WTC11 (cell line): Measurements from ENCODE around the gene MEGF6. TPM values are rescaled to one million over a fixed set of nuclear protein-coding genes. Genes with fewer than 3 reads are reported as not detected.

Experiments
- ATAC-seq: fragments of 200-7000 bp; cut with Tn5 transposase; 2 replicates; pipeline ENCODE4 v1.10.0; 2021; ENCODE audit warnings: mild to moderate bottlenecking, moderate library complexity
- CTCF ChIA-PET: fragments of 300-600 bp; sonication (Branson Sonifier 250); formaldehyde crosslinking; loops from one replicate; lab custom pipeline; 2021; ENCODE audit warnings: antibody characterized with exemption; lab: Charles Lee
- POLR2A ChIA-PET: fragments of 350-600 bp; sonication (Branson Sonifier 250); formaldehyde crosslinking; loops from one replicate; lab custom pipeline; 2021; ENCODE audit warnings: antibody characterized with exemption; lab: Charles Lee
- DNase-seq: peaks from one replicate; pipeline ENCODE4 v3.0.0; 2021; ENCODE audit warnings: low spot score
- H3K27ac Mint-ChIP-seq: 2 replicates; pipeline ENCODE4 v1.8.0; 2021; ENCODE audit warnings: mixed read lengths
- H3K27me3 Mint-ChIP-seq: 2 replicates; pipeline ENCODE4 v1.8.0; 2021; ENCODE audit warnings: low read depth, mild to moderate bottlenecking, moderate library complexity, mixed read lengths
- H3K36me3 Mint-ChIP-seq: 2 replicates; pipeline ENCODE4 v1.8.0; 2021; ENCODE audit warnings: mixed read lengths
- H3K4me1 Mint-ChIP-seq: 2 replicates; pipeline ENCODE4 v1.8.0; 2022; ENCODE audit warnings: mixed read lengths
- H3K4me3 Mint-ChIP-seq: 2 replicates; pipeline ENCODE4 v1.8.0; 2021; ENCODE audit warnings: mild to moderate bottlenecking, moderate library complexity, mixed read lengths
- H3K9me3 Mint-ChIP-seq: 2 replicates; pipeline ENCODE4 v1.8.0; 2021; ENCODE audit warnings: mixed read lengths
- FOXK1 ChIP-seq: sonication (generic); formaldehyde crosslinking; IDR thresholded peaks from 2 replicates; pipeline ENCODE4 v1.8.0; 2022; ENCODE audit warnings: mild to moderate bottlenecking, moderate library complexity, missing genetic modification reagents
- FOXP1 ChIP-seq: sonication (generic); formaldehyde crosslinking; IDR thresholded peaks from 2 replicates; pipeline ENCODE4 v1.8.0; 2022; ENCODE audit warnings: missing genetic modification reagents, mild to moderate bottlenecking, moderate library complexity, borderline replicate concordance
- GRHL2 ChIP-seq: fragments of 250-450 bp; sonication (Bioruptor Pico); IDR thresholded peaks from 2 replicates; pipeline ENCODE4 v1.8.0; 2022; ENCODE audit warnings: mild to moderate bottlenecking, moderate library complexity; ENCODE audit not compliant: insufficient replicate concordance, severe bottlenecking
- IRF2 ChIP-seq: sonication (generic); formaldehyde crosslinking; IDR thresholded peaks from 2 replicates; pipeline ENCODE4 v1.8.0; 2022; ENCODE audit warnings: low read depth, missing genetic modification reagents, borderline replicate concordance
- KAT7 ChIP-seq: sonication (generic); formaldehyde crosslinking; IDR thresholded peaks from 2 replicates; pipeline ENCODE4 v1.8.1; 2023; ENCODE audit warnings: missing genetic modification reagents, mild to moderate bottlenecking, borderline replicate concordance
- MYBL2 ChIP-seq: sonication (generic); formaldehyde crosslinking; IDR thresholded peaks from 2 replicates; pipeline ENCODE4 v1.8.1; 2023; ENCODE audit warnings: mild to moderate bottlenecking, moderate library complexity, missing genetic modification reagents
- NFATC4 ChIP-seq: fragments of 250-450 bp; sonication (Bioruptor Pico); IDR thresholded peaks from 2 replicates; pipeline ENCODE4 v1.9.0; 2021; ENCODE audit warnings: mild to moderate bottlenecking
- NFE2L1 ChIP-seq: sonication (generic); formaldehyde crosslinking; IDR thresholded peaks from 2 replicates; pipeline ENCODE4 v1.8.1; 2023; ENCODE audit warnings: missing genetic modification reagents
- OVOL2 ChIP-seq: fragments of 250-450 bp; sonication (Bioruptor Pico); IDR thresholded peaks from 2 replicates; pipeline ENCODE4 v1.9.0; 2021; ENCODE audit warnings: mild to moderate bottlenecking, borderline replicate concordance
- SMAD4 ChIP-seq: sonication (generic); formaldehyde crosslinking; IDR thresholded peaks from 2 replicates; pipeline ENCODE4 v1.8.0; 2022; ENCODE audit warnings: mild to moderate bottlenecking, missing genetic modification reagents
- ZNF121 ChIP-seq: sonication (generic); formaldehyde crosslinking; IDR thresholded peaks from 2 replicates; pipeline ENCODE4 v1.8.0; 2023; ENCODE audit warnings: missing genetic modification reagents
- ZNF138 ChIP-seq: sonication (generic); formaldehyde crosslinking; conservative IDR thresholded peaks from 2 replicates; pipeline ENCODE4 v1.8.1; 2022; ENCODE audit warnings: mild to moderate bottlenecking, moderate library complexity, missing genetic modification reagents
- ZNF232 ChIP-seq: sonication (generic); formaldehyde crosslinking; IDR thresholded peaks from 2 replicates; pipeline ENCODE4 v1.8.0; 2022; ENCODE audit warnings: mild to moderate bottlenecking, missing genetic modification reagents
- ZNF416 ChIP-seq: fragments of 250-450 bp; sonication (Bioruptor Pico); IDR thresholded peaks from 2 replicates; pipeline ENCODE4 v1.9.0; 2021; ENCODE audit warnings: mild to moderate bottlenecking, inconsistent platforms
- total RNA-seq: library from RNA; stranded (reverse); gene quantifications from 3 replicates; pipeline ENCODE4 v1.2.3, GENCODE V29; 2021
- TF ChIP-seq, protein P1 (sequence below): sonication (generic); formaldehyde crosslinking; IDR thresholded peaks from 2 replicates; pipeline ENCODE4 v1.8.0; 2023; ENCODE audit warnings: missing genetic modification reagents, mild to moderate bottlenecking, borderline replicate concordance
- TF ChIP-seq, protein P2 (sequence below): sonication (generic); formaldehyde crosslinking; IDR thresholded peaks from 2 replicates; pipeline ENCODE4 v1.8.0; 2022; ENCODE audit warnings: mild to moderate bottlenecking, missing genetic modification reagents
- TF ChIP-seq, protein P3 (sequence below): fragments of 250-450 bp; sonication (Bioruptor Pico); IDR thresholded peaks from 2 replicates; pipeline ENCODE4 v1.9.0; 2021; ENCODE audit warnings: mild to moderate bottlenecking
- TF ChIP-seq, protein P4 (sequence below): fragments of 200-600 bp; IDR thresholded peaks from 2 replicates; pipeline ENCODE4 v1.8.0; 2022; ENCODE audit warnings: antibody characterized with exemption
- TF ChIP-seq, protein P5 (sequence below): fragments of 250-450 bp; sonication (Bioruptor Pico); IDR thresholded peaks from 2 replicates; pipeline ENCODE4 v1.9.0; 2021; ENCODE audit warnings: mild to moderate bottlenecking
- TF ChIP-seq, protein P6 (sequence below): sonication (generic); formaldehyde crosslinking; IDR thresholded peaks from 2 replicates; pipeline ENCODE4 v1.8.1; 2023; ENCODE audit warnings: mild to moderate bottlenecking, missing genetic modification reagents
- TF ChIP-seq, protein P7 (sequence below): fragments of 250-450 bp; sonication (Bioruptor Pico); conservative IDR thresholded peaks from 2 replicates; pipeline ENCODE4 v1.9.0; 2021; ENCODE audit warnings: mild to moderate bottlenecking
- TF ChIP-seq, protein P8 (sequence below): sonication (generic); formaldehyde crosslinking; IDR thresholded peaks from 2 replicates; pipeline ENCODE4 v1.8.0; 2022; ENCODE audit warnings: mild to moderate bottlenecking, missing genetic modification reagents

Gene MEGF6
- total RNA-seq, 1 experiment from 2014 or later = 24.9 TPM

DNA sequence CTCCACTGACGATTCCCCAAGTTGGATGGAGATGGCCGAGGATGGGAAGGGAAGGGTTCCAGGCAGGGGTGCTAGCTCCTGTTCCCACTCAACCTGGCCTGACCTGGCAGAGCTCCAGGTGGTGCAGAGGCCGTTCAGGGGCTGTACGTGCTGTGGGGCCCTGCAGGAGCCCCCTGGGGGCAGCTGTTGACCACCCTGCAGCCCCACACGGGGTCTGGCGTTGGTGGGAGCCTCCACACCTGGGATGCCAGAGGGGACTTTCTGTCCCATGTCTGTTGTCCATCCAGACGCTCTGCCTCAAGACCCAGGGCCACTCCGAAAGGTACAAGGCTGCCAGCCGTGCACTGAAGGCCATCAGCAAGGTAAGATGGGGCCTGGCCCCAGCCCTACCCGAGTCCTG, 136.9 kb downstream of the MEGF6 start:
- TF ChIP-seq ZNF232 (CRISPR knock-in tag) = no peak
- TF ChIP-seq, protein P1, sequence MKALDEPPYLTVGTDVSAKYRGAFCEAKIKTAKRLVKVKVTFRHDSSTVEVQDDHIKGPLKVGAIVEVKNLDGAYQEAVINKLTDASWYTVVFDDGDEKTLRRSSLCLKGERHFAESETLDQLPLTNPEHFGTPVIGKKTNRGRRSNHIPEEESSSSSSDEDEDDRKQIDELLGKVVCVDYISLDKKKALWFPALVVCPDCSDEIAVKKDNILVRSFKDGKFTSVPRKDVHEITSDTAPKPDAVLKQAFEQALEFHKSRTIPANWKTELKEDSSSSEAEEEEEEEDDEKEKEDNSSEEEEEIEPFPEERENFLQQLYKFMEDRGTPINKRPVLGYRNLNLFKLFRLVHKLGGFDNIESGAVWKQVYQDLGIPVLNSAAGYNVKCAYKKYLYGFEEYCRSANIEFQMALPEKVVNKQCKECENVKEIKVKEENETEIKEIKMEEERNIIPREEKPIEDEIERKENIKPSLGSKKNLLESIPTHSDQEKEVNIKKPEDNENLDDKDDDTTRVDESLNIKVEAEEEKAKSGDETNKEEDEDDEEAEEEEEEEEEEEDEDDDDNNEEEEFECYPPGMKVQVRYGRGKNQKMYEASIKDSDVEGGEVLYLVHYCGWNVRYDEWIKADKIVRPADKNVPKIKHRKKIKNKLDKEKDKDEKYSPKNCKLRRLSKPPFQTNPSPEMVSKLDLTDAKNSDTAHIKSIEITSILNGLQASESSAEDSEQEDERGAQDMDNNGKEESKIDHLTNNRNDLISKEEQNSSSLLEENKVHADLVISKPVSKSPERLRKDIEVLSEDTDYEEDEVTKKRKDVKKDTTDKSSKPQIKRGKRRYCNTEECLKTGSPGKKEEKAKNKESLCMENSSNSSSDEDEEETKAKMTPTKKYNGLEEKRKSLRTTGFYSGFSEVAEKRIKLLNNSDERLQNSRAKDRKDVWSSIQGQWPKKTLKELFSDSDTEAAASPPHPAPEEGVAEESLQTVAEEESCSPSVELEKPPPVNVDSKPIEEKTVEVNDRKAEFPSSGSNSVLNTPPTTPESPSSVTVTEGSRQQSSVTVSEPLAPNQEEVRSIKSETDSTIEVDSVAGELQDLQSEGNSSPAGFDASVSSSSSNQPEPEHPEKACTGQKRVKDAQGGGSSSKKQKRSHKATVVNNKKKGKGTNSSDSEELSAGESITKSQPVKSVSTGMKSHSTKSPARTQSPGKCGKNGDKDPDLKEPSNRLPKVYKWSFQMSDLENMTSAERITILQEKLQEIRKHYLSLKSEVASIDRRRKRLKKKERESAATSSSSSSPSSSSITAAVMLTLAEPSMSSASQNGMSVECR (CRISPR knock-in tag) = no peak
- TF ChIP-seq OVOL2 = no peak
- TF ChIP-seq, protein P2, sequence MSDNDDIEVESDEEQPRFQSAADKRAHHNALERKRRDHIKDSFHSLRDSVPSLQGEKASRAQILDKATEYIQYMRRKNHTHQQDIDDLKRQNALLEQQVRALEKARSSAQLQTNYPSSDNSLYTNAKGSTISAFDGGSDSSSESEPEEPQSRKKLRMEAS (CRISPR knock-in tag) = no peak
- TF ChIP-seq FOXP1 (CRISPR knock-in tag) = no peak
- TF ChIP-seq, protein P3, sequence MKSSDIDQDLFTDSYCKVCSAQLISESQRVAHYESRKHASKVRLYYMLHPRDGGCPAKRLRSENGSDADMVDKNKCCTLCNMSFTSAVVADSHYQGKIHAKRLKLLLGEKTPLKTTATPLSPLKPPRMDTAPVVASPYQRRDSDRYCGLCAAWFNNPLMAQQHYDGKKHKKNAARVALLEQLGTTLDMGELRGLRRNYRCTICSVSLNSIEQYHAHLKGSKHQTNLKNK (CRISPR knock-in tag) = no peak
- ATAC-seq (no peak), DNase-seq (no peak)
- Mint-ChIP-seq H3K4me3 (no peak overlapping the region), H3K36me3 (peaks cover 11% of the 10 kb centered on the region; the same call in 1 of the 2 replicates), H3K27me3 (no peaks in the 10 kb centered on the region), H3K4me1 (peaks cover 17% of the 10 kb centered on the region), H3K27ac (no peak overlapping the region), H3K9me3 (no peaks in the 10 kb centered on the region)
- ChIA-PET POLR2A (no interaction called here), CTCF (interaction anchor here (3.6 to 4.1 kb wide), 2 partner anchors 16 to 21 kb away, joined by 43 to 165 read pairs; partner anchors contain the start of gene ARHGEF16)

DNA sequence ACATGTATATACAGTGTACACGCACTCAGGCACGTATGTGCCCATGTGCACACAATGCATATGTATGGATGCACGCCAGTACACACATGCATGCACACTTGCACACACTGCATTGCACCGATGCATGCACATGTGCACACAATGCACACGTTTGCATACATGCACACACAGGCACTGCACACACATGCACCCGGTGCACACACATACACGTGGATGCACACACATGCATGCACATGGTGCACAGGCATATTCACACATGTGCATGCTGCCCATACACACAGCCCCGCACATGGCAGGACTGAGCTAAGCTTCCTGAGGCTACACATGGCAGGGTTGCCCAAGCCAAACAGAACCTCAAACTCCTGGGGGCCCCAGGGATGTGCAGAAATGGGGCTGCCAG, 137.3 kb downstream of the MEGF6 start:
- ChIA-PET POLR2A (no interaction called here), CTCF (interaction anchor here (0.6 to 4.1 kb wide), 3 partner anchors 11 to 21 kb away, joined by 5 to 165 read pairs (median 43); partner anchors contain the start of gene ARHGEF16)
- Mint-ChIP-seq H3K4me1 (peaks cover 17% of the 10 kb centered on the region), H3K27me3 (no peaks in the 10 kb centered on the region), H3K27ac (peak overlapping the region; percentile 44; the same call in 1 of the 2 replicates), H3K9me3 (no peaks in the 10 kb centered on the region), H3K36me3 (peaks cover 11% of the 10 kb centered on the region; the same call in 1 of the 2 replicates), H3K4me3 (no peak overlapping the region)
- DNase-seq = no peak
- ATAC-seq = no peak
- TF ChIP-seq FOXK1 (no peak), IRF2 (CRISPR knock-in tag) (no peak), FOXP1 (CRISPR knock-in tag) (no peak), ZNF416 (CRISPR knock-in tag) (no peak), GRHL2 (CRISPR knock-in tag) (no peak), SMAD4 (CRISPR knock-in tag) (no peak), NFE2L1 (CRISPR knock-in tag) (no peak), ZNF121 (CRISPR knock-in tag) (no peak), KAT7 (CRISPR knock-in tag) (no peak), ZNF138 (CRISPR knock-in tag) (no peak), MYBL2 (no peak), NFATC4 (CRISPR knock-in tag) (no peak)
- TF ChIP-seq, protein P4, sequence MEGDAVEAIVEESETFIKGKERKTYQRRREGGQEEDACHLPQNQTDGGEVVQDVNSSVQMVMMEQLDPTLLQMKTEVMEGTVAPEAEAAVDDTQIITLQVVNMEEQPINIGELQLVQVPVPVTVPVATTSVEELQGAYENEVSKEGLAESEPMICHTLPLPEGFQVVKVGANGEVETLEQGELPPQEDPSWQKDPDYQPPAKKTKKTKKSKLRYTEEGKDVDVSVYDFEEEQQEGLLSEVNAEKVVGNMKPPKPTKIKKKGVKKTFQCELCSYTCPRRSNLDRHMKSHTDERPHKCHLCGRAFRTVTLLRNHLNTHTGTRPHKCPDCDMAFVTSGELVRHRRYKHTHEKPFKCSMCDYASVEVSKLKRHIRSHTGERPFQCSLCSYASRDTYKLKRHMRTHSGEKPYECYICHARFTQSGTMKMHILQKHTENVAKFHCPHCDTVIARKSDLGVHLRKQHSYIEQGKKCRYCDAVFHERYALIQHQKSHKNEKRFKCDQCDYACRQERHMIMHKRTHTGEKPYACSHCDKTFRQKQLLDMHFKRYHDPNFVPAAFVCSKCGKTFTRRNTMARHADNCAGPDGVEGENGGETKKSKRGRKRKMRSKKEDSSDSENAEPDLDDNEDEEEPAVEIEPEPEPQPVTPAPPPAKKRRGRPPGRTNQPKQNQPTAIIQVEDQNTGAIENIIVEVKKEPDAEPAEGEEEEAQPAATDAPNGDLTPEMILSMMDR = no peak
- TF ChIP-seq, protein P5, sequence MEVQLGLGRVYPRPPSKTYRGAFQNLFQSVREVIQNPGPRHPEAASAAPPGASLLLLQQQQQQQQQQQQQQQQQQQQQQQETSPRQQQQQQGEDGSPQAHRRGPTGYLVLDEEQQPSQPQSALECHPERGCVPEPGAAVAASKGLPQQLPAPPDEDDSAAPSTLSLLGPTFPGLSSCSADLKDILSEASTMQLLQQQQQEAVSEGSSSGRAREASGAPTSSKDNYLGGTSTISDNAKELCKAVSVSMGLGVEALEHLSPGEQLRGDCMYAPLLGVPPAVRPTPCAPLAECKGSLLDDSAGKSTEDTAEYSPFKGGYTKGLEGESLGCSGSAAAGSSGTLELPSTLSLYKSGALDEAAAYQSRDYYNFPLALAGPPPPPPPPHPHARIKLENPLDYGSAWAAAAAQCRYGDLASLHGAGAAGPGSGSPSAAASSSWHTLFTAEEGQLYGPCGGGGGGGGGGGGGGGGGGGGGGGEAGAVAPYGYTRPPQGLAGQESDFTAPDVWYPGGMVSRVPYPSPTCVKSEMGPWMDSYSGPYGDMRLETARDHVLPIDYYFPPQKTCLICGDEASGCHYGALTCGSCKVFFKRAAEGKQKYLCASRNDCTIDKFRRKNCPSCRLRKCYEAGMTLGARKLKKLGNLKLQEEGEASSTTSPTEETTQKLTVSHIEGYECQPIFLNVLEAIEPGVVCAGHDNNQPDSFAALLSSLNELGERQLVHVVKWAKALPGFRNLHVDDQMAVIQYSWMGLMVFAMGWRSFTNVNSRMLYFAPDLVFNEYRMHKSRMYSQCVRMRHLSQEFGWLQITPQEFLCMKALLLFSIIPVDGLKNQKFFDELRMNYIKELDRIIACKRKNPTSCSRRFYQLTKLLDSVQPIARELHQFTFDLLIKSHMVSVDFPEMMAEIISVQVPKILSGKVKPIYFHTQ (CRISPR knock-in tag) = no peak
- TF ChIP-seq, protein P6, sequence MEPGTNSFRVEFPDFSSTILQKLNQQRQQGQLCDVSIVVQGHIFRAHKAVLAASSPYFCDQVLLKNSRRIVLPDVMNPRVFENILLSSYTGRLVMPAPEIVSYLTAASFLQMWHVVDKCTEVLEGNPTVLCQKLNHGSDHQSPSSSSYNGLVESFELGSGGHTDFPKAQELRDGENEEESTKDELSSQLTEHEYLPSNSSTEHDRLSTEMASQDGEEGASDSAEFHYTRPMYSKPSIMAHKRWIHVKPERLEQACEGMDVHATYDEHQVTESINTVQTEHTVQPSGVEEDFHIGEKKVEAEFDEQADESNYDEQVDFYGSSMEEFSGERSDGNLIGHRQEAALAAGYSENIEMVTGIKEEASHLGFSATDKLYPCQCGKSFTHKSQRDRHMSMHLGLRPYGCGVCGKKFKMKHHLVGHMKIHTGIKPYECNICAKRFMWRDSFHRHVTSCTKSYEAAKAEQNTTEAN = no peak
- TF ChIP-seq, protein P7, sequence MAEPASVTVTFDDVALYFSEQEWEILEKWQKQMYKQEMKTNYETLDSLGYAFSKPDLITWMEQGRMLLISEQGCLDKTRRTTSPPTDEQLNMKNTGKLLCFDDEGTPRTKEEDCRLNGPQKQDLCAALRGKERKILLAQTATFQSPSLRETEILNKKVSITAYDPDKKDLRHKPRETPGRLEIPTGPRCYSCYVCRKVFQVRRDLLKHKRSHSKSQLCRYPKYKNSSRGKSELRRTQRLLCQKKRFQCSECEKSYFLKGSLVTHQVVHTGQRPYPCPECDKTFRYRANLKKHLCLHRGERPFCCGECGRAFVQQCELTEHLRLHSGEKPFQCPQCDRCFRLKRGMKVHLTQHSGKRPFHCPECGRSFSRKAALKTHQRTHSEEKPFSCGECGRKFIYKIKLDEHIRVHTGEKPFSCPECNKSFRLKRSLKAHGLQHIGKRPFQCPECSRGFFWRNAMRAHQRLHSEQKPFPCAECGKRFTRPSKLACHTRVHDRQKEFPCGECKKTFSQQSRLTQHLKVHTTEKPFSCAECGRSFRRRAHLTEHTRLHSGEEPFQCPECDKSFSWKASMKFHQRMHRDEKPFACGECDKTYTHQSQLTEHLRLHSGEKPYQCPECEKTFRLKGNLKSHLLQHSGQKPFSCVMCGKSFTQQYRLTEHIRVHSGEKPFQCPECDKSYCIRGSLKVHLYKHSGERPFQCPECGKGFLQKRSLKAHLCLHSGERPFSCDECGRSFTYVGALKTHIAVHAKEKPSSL (CRISPR knock-in tag) = no peak
- TF ChIP-seq, protein P8, sequence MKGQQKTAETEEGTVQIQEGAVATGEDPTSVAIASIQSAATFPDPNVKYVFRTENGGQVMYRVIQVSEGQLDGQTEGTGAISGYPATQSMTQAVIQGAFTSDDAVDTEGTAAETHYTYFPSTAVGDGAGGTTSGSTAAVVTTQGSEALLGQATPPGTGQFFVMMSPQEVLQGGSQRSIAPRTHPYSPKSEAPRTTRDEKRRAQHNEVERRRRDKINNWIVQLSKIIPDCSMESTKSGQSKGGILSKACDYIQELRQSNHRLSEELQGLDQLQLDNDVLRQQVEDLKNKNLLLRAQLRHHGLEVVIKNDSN (CRISPR knock-in tag) = no peak
